Gastrocnemius medialis (tissue), 4 donors: Measurements from ENCODE around the gene KIF26B. TPM values are rescaled to one million over a fixed set of nuclear protein-coding genes. Genes with fewer than 3 reads are reported as not detected.

Experiments used
- ATAC-seq, 2 donors: fragments of 150-250 bp; one replicate each; pipeline ENCODE4 v1.9.1; 2016
- DNase-seq, 2 donors: peaks; one replicate each; pipeline ENCODE4 v3.0.0-alpha.2; 2019
- H3K27ac ChIP-seq, 4 donors: fragments of 200-600 bp; sonication (generic); 1 replicate in 1 of 4; 2 replicates in 3 of 4; pipeline ENCODE4 v1.5.1; 2016 to 2018; ENCODE audit warnings: mild to moderate bottlenecking in 2 of 4, moderate library complexity in 1 of 4
- H3K27me3 ChIP-seq, 3 donors: fragments of 200-600 bp; sonication (generic) in 2 of 3; 1 replicate in 1 of 3; 2 replicates in 2 of 3; pipeline versions ENCODE4 v1.5.1 to v1.6.0; 2016 to 2019; ENCODE audit warnings: mild to moderate bottlenecking in 1 of 3, moderate library complexity in 1 of 3
- H3K36me3 ChIP-seq, 2 donors: fragments of 200-600 bp; sonication (generic) in 1 of 2; one replicate each; pipeline ENCODE4 v1.5.1; 2017 to 2018
- H3K4me1 ChIP-seq, 2 donors: fragments of 200-600 bp; sonication (generic) in 1 of 2; one replicate each; pipeline ENCODE4 v1.5.1; 2016 to 2017; ENCODE audit warnings: mild to moderate bottlenecking in 2 of 2
- H3K4me3 ChIP-seq, 4 donors: fragments of 200-600 bp; sonication (generic) in 3 of 4; 1 replicate in 1 of 4; 2 replicates in 3 of 4; pipeline ENCODE4 v1.5.1; 2016 to 2019; ENCODE audit warnings: mild to moderate bottlenecking in 2 of 4
- H3K9me3 ChIP-seq, 3 donors: fragments of 200-600 bp; sonication (generic) in 2 of 3; 1 replicate in 1 of 3; 2 replicates in 2 of 3; pipeline ENCODE4 v1.5.1; 2016 to 2019
- CTCF ChIP-seq, 5 experiments: fragments of 450-650 bp in 3 of 5; fragments of 200-600 bp in 2 of 5; sonication (generic) in 2 of 5; IDR thresholded peaks in 4 of 5; conservative IDR thresholded peaks in 1 of 5; 1 replicate in 4 of 5; 2 replicates in 1 of 5; pipeline ENCODE4 v1.5.1; 2016 to 2019; ENCODE audit warnings: antibody characterized with exemption in 5 of 5, mild to moderate bottlenecking in 3 of 5, moderate library complexity in 3 of 5
- POLR2A ChIP-seq, 2 donors: fragments of 450-650 bp; IDR thresholded peaks; one replicate each; pipeline ENCODE4 v1.6.1; 2017; ENCODE audit warnings: antibody characterized with exemption in 2 of 2, mild to moderate bottlenecking in 2 of 2, moderate library complexity in 2 of 2
- in situ Hi-C, 4 donors: fragments of 200-750 bp; cut with MboI; loops; one replicate each; pipeline versions ENCODE4 v1.15.0 to v1.8.0; 2017; ENCODE audit warnings: low sequenced_read_pairs in 4 of 4
- intact Hi-C: fragments of 100-400 bp; cut with DNase I; formaldehyde crosslinking; loops from one replicate; pipeline ENCODE4 v1.15.1; 2023; ENCODE audit warnings: low total_unique reads
- total RNA-seq, 4 donors: library from RNA; depleted of rRNA; stranded (reverse); fragments of >200 nt; gene quantifications; one replicate each; pipeline versions ENCODE4 v1.1.0 to v1.2.3, GENCODE V29; 2016

The KIF26B gene
- total RNA-seq, 4 donors from 2014 or later = 0.02 to 0.20 (median 0.10) TPM; not detected in 1

- Histone ChIP-seq H3K4me3 (no peak overlapping the region), H3K27ac (no peak overlapping the region), H3K9me3 (no peaks in the 10 kb centered on the region), H3K27me3 (no peaks in the 10 kb centered on the region), H3K36me3 (no peaks in the 10 kb centered on the region), H3K4me1 (no peaks in the 10 kb centered on the region)
- DNase-seq (no peak), ATAC-seq (no peak)
- TF ChIP-seq CTCF (IDR thresholded peaks at IDR 0.05 in 4 of 5, conservative IDR thresholded peaks at IDR 0.05 in 1 of 5) (no peak), POLR2A (IDR thresholded peaks at IDR 0.05) (no peak)
- intact Hi-C loops = no loop called here
- in situ Hi-C loops = no loop called here
Measured at GRCh38 chr1:245606157-245606725, 451.5 kb downstream of the KIF26B start.

- in situ Hi-C loops = no loop called here
- Histone ChIP-seq H3K9me3 (no peaks in the 10 kb centered on the region), H3K4me3 (no peak overlapping the region), H3K27me3 (no peaks in the 10 kb centered on the region), H3K4me1 (no peaks in the 10 kb centered on the region), H3K27ac (no peak overlapping the region), H3K36me3 (no peaks in the 10 kb centered on the region)
- TF ChIP-seq CTCF (IDR thresholded peaks at IDR 0.05 in 4 of 5, conservative IDR thresholded peaks at IDR 0.05 in 1 of 5) (no peak), POLR2A (IDR thresholded peaks at IDR 0.05) (no peak)
- intact Hi-C loops = no loop called here
- DNase-seq (no peak), ATAC-seq (no peak)
Measured at GRCh38 chr1:245608271-245608670, 453.5 kb downstream of the KIF26B start.

- intact Hi-C loops (no loop called here), in situ Hi-C loops (no loop called here)
- H3K27ac ChIP-seq = no peak overlapping the region
- H3K4me3 ChIP-seq = no peak overlapping the region
- no peak for TF ChIP-seq POLR2A (IDR thresholded peaks at IDR 0.05)
- TF ChIP-seq CTCF (IDR thresholded peaks at IDR 0.05 in 4 of 5, conservative IDR thresholded peaks at IDR 0.05 in 1 of 5) = no peak
- H3K9me3 ChIP-seq = no peaks in the 10 kb centered on the region
- ATAC-seq (no peak), DNase-seq (no peak)
- H3K36me3 ChIP-seq = no peaks in the 10 kb centered on the region
- no peaks in the 10 kb centered on the region for H3K27me3 ChIP-seq
- H3K4me1 ChIP-seq = no peaks in the 10 kb centered on the region
Measured at GRCh38 chr1:245609354-245610150, 454.8 kb downstream of the KIF26B start.

- Histone ChIP-seq H3K27me3 (no peaks in the 10 kb centered on the region), H3K27ac (no peak overlapping the region), H3K4me3 (no peak overlapping the region), H3K36me3 (no peaks in the 10 kb centered on the region), H3K9me3 (no peaks in the 10 kb centered on the region), H3K4me1 (no peaks in the 10 kb centered on the region)
- intact Hi-C loops = no loop called here
- ATAC-seq (no peak), DNase-seq (no peak)
- in situ Hi-C loops = no loop called here
- TF ChIP-seq CTCF (IDR thresholded peaks at IDR 0.05 in 4 of 5, conservative IDR thresholded peaks at IDR 0.05 in 1 of 5) = no peak
- TF ChIP-seq POLR2A (IDR thresholded peaks at IDR 0.05) = no peak
Measured at GRCh38 chr1:245611251-245611650, 456.5 kb downstream of the KIF26B start.
